ENCODE measurements around the gene DCLRE1C. TPM values are rescaled to one million over a fixed set of nuclear protein-coding genes. Genes with fewer than 3 reads are reported as not detected.

DCLRE1C gene
- total and polyA plus RNA-seq, 11 donors, result 2.0 to 9.6 (median 5.3) TPM

GRCh38 chr10:14905890-14906289 is 48.0 kb downstream of the DCLRE1C start:
- WGBS, 4 donors, result 90 to 96% (median 94%) methylated on average over 2 of the region's 2 CpGs
- no peak overlapping the region for H3K27ac ChIP-seq
- no peaks in the 10 kb centered on the region for H3K27me3 ChIP-seq
- H3K9me3 ChIP-seq, result peaks cover 0 to 3% (median 0%) of the 10 kb centered on the region in 12 donors
- no peak for ATAC-seq
- no peak overlapping the region for H3K4me3 ChIP-seq
- no peaks in the 10 kb centered on the region for H3K4me1 ChIP-seq
- H3K36me3 ChIP-seq, result peaks cover 0 to 78% (median 52%) of the 10 kb centered on the region in 9 donors
- no peak for DNase-seq
- TF ChIP-seq POLR2A (IDR thresholded peaks at IDR 0.05) (no peak), CTCF (IDR thresholded peaks at IDR 0.05) (no peak)
- intact Hi-C loops (cut with DNase I), result no loop called here

- 96 to 97% (median 97%) methylated on average over 2 of the region's 2 CpGs for WGBS, 4 donors
- no peaks in the 10 kb centered on the region for H3K27me3 ChIP-seq
- no peaks in the 10 kb centered on the region for H3K4me1 ChIP-seq
- DNase-seq (no peak), ATAC-seq (no peak)
- intact Hi-C loops (cut with DNase I), result no loop called here
- peaks cover 0 to 3% (median 0%) of the 10 kb centered on the region in 12 donors for H3K9me3 ChIP-seq
- H3K27ac ChIP-seq, result no peak overlapping the region
- peaks cover 0 to 76% (median 46%) of the 10 kb centered on the region in 9 donors for H3K36me3 ChIP-seq
- TF ChIP-seq POLR2A (IDR thresholded peaks at IDR 0.05), result no peak
- TF ChIP-seq CTCF (IDR thresholded peaks at IDR 0.05), result no peak
- H3K4me3 ChIP-seq, result no peak overlapping the region
Observed at GRCh38 chr10:14904864-14905263, 49.0 kb downstream of the DCLRE1C start.

GRCh38 chr10:14904316-14904732 is 49.6 kb downstream of the DCLRE1C start:
- WGBS, 4 donors, result 46 to 56% (median 53%) methylated on average over 1 of the region's 1 CpG

GRCh38 chr10:14891151-14891550 is 62.7 kb downstream of the DCLRE1C start:
- H3K27me3 ChIP-seq, result no peaks in the 10 kb centered on the region
- DNase-seq (no peak), ATAC-seq (no peak)
- H3K9me3 ChIP-seq, result no peaks in the 10 kb centered on the region
- TF ChIP-seq POLR2A (IDR thresholded peaks at IDR 0.05) (no peak), CTCF (IDR thresholded peaks at IDR 0.05) (no peak)
- 93 to 97% (median 94%) methylated on average over 1 of the region's 1 CpG for WGBS, 4 donors
- no peak overlapping the region for H3K27ac ChIP-seq
- H3K4me3 ChIP-seq, result no peak overlapping the region
- intact Hi-C loops (cut with DNase I), result no loop called here
- H3K36me3 ChIP-seq, result peaks cover 0 to under 1% (median 0%) of the 10 kb centered on the region in 9 donors
- H3K4me1 ChIP-seq, result no peaks in the 10 kb centered on the region

More at GRCh38 chr10:14904316-14904732, 49.6 kb downstream of the DCLRE1C start:
- no peaks in the 10 kb centered on the region for H3K4me1 ChIP-seq
- peak in 10 of 12 donors; percentile 27 to 66 (median 54) for TF ChIP-seq CTCF (IDR thresholded peaks at IDR 0.05)
- TF ChIP-seq POLR2A (IDR thresholded peaks at IDR 0.05), result no peak
- H3K36me3 ChIP-seq, result peaks cover 0 to 76% (median 47%) of the 10 kb centered on the region in 9 donors
- peaks cover 0 to 3% (median 0%) of the 10 kb centered on the region in 12 donors for H3K9me3 ChIP-seq
- no peaks in the 10 kb centered on the region for H3K27me3 ChIP-seq
- intact Hi-C loops (cut with DNase I), result no loop called here
- no peak for ATAC-seq
- no peak overlapping the region for H3K27ac ChIP-seq
- no peak for DNase-seq
- H3K4me3 ChIP-seq, result no peak overlapping the region
